Fibroblast of skin of abdomen (primary cell): ENCODE data around the gene VPS51.

Experiments
- DNase-seq: peaks from one replicate; pipeline ENCODE4 v3.0.0-alpha.2; 2013

The VPS51 gene

GRCh38 chr11:65121447-65121864, 25.4 kb downstream of the VPS51 start:
- no peak for DNase-seq

- DNase-seq = peak; percentile 95
Measured at GRCh38 chr11:65121865-65122696, 26.1 kb downstream of the VPS51 start, which contains the start of the genes FAU and MRPL49. Gene FAU, minus strand, starts transcription at chr11:65122134. Its CDS starts 321 bp downstream, at chr11:65121813. Gene MRPL49, plus strand, starts transcription at chr11:65122321. Its CDS starts 26 bp downstream, at chr11:65122347.

- DNase-seq = no peak
Measured at GRCh38 chr11:65124480-65125196, 28.6 kb downstream of the VPS51 start.

- DNase-seq = no peak
Measured at GRCh38 chr11:65125197-65126056, 29.4 kb downstream of the VPS51 start.

- DNase-seq = no peak
Measured at GRCh38 chr11:65126624-65127274, 30.7 kb downstream of the VPS51 start.

GRCh38 chr11:65127473-65128181, 31.6 kb downstream of the VPS51 start:
- no peak for DNase-seq

GRCh38 chr11:65128182-65129145, 32.5 kb downstream of the VPS51 start:
- no peak for DNase-seq

GRCh38 chr11:65129649-65130441, 33.8 kb downstream of the VPS51 start:
- DNase-seq = no peak

GRCh38 chr11:65130631-65131416, 34.8 kb downstream of the VPS51 start:
- no peak for DNase-seq

- DNase-seq = no peak
Measured at GRCh38 chr11:65131417-65131776, 35.4 kb downstream of the VPS51 start.

GRCh38 chr11:65131895-65132237, 35.9 kb downstream of the VPS51 start:
- no peak for DNase-seq

- DNase-seq = no peak
Measured at GRCh38 chr11:65132238-65132987, 36.4 kb downstream of the VPS51 start.

GRCh38 chr11:65132988-65133700, 37.1 kb downstream of the VPS51 start:
- DNase-seq = no peak

- no peak for DNase-seq
Measured at GRCh38 chr11:65133724-65134123, 37.7 kb downstream of the VPS51 start.

GRCh38 chr11:65134240-65134951, 38.4 kb downstream of the VPS51 start, which contains the start of gene SYVN1:
Gene SYVN1, minus strand, starts transcription at chr11:65134519. Its CDS starts 918 bp downstream, at chr11:65133601.
- DNase-seq = peak; percentile 88

GRCh38 chr11:65134952-65135632, 39.1 kb downstream of the VPS51 start:
- DNase-seq = peak; percentile 97
